NCI-H1048 (cell line): ENCODE results near the gene PLCD3.

Experiments used
- DNase-seq: peaks from one replicate; lab custom pipeline; 2025; lab: John Stamatoyannopoulos, UW

Gene PLCD3

DNA sequence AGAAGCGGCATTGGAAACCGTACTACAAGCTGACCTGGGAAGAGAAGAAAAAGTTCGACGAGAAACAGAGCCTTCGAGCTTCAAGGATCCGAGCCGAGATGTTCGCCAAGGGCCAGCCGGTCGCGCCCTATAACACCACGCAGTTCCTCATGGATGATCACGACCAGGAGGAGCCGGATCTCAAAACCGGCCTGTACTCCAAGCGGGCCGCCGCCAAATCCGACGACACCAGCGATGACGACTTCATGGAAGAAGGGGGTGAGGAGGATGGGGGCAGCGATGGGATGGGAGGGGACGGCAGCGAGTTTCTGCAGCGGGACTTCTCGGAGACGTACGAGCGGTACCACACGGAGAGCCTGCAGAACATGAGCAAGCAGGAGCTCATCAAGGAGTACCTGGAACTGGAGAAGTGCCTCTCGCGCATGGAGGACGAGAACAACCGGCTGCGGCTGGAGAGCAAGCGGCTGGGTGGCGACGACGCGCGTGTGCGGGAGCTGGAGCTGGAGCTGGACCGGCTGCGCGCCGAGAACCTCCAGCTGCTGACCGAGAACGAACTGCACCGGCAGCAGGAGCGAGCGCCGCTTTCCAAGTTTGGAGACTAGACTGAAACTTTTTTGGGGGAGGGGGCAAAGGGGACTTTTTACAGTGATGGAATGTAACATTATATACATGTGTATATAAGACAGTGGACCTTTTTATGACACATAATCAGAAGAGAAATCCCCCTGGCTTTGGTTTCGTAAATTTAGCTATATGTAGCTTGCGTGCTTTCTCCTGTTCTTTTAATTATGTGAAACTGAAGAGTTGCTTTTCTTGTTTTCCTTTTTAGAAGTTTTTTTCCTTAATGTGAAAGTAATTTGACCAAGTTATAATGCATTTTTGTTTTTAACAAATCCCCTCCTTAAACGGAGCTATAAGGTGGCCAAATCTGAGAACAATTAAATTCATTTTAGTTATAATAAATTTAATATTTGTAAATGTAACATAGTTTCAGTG lies 17.7 kb upstream of the PLCD3 start:
- no peak for DNase-seq

DNA sequence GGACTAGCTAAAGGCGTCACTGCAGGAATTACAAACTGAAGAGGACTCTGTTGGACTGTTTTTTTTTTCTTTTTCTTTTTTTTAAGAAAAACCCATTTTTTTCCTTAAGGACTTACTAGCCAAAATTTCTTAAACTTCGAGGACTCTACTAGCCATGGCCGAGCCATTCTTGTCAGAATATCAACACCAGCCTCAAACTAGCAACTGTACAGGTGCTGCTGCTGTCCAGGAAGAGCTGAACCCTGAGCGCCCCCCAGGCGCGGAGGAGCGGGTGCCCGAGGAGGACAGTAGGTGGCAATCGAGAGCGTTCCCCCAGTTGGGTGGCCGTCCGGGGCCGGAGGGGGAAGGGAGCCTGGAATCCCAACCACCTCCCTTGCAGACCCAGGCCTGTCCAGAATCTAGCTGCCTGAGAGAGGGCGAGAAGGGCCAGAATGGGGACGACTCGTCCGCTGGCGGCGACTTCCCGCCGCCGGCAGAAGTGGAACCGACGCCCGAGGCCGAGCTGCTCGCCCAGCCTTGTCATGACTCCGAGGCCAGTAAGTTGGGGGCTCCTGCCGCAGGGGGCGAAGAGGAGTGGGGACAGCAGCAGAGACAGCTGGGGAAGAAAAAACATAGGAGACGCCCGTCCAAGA lies 16.8 kb upstream of the PLCD3 start:
- no peak for DNase-seq

DNA sequence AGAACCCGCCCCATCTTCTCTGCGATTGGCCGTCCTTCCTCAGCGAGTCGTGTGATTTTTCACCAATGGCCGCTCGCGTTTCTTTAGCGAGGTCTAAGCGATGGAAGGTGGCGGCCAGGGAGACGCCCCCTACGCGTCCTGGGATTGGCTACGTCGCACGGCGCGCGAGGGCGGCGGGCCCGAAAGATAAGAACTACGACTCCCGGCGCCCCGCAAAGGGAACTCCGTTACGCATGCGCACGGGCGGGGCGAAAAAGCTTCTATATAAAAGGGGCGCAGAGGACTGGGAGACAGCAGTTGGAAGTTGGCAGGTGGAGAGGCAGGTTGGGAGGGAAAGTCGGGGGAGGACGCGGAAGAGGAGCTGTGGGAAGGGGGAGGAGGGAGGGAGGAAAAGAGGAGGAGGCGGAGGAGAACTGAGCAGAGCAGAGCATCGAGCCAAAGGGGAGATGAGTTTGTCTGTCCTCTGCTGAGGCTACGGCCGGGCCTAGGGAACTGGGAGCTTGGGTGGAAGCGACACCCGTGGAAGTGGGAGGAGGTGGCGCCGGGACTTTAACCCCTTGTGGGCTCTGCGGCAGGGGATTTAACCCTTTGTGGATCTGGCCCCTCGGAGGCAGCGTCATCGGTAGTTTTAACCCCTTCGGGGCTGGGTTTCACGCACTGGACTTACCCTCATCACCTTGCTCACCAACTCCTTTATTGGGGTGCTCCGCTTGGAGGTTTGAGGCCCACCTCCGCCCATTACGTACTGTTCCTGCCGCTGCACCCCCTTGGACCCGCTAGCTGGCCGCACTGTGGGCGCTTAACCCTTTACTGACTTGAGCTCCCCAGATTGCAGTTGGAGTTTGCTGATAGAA lies 16.1 kb upstream of the PLCD3 start, which contains the start of gene HEXIM1:
Gene HEXIM1, plus strand, starts transcription at position 293 of the 854 bp plus-strand sequence. CDS start 716 bp downstream, outside the sequence.
- peak; percentile 99 for DNase-seq

DNA sequence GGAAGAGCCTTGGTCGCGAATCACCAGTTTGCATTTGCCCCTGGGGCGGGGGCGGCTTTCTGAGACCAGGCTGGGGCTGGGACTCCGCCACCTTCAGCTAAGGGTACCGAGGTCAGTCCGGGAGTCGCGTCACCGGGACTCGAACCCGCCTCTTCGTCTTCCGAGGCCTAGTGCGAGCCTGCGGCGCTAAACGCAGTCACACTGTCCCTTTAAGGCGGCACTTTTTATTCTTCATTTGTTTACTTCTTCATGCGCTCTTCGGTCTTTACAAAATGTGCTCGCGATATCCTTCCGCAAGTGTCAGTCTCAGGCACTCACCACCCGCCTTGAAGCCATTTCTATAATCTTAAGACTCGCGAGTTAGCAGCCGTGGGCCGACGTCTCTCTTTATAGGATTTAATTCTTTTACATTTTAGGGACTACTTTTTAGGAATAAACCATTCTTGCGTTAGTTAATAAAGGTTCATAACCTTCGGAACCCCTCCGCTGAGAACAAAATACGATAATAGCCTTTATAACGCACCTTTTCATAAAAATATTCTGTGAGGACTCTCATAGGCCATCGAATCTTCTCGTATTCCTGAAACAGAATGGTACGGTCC lies 15.4 kb upstream of the PLCD3 start:
- peak; percentile 66 for DNase-seq

DNA sequence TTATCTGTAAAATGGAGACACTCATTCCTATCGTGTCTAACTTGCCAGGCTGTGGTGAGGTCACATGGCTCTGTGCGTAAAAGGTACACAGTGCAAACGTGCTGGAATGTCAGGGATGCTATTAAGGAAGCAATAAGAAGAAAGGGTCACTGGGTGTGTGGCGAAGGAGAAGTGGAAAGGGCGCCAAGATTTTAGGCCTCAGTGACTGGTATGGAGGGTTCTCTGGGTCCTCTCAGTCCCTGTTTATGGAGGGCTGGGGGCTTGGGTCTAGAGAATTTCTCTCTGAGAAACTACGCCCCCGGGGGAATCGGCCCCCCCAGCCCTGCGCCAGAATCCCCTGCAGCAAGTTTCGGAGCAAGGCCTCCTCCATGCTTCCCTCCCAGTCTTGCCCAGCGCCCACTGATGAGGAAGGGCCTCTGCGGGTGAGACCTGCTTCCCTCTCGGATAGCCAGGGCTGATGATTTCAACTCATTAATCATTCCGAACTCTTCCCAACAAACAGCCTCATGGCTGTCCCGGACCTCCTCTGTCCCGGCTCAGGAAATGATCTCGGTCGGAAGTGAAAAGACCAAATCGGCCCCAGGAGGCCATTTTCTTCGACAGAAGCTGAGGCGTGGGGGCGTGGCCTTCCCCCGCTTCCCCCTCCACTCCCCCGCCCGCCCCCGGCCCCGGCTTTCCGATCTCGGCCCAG lies 14.7 kb upstream of the PLCD3 start:
- no peak for DNase-seq

DNA sequence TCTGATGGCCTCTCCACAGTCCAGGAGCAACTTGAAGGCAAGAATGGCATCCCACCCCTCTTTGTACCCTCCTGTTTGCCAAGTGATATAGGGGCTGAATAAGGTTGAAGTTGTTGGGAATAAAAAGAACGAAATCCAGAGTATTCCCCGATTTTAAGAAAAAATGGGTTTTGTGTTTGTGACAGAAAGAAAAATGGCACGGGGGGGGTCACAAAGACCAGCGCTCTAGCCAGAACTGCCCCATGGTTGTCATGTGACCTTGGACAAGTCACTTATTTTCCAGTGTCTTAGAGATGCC lies 14.2 kb upstream of the PLCD3 start:
- DNase-seq = no peak

DNA sequence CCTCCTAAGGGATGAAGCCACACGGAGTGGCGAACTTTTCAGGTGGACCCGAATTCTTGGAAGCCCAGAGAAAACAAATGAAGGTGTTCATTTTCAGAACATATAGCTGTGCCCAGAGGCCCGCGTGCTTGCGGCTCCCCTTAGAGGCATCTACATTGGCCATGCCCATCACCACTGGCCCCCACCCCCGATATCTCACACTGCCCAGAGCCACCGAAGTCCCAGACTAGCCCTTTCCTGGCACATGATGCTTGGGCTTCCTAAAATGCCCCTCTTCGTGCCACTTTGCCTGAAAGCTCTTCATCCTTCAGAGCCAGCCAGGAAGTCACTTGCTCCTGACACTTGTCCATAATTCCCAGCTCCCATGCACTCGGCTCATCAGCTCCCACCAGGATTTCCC lies 13.9 kb upstream of the PLCD3 start:
- DNase-seq = no peak

DNA sequence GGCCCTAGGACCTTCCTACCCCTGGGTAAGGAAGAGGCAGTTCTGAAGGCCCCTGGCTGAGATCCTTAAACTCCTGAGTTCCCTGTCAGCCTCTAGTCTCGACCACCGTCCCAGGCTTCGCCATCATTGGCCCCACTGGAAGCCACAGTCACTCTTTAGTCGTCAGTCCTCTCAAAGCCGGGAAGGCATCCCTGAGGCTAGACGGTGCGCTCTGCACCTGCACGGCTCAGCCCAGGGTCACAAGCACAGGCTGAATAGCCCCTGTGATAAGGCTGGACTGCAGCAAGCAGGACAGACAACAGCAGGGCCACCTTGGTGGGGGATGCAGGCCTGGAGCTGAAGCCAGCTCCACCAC lies 12.7 kb upstream of the PLCD3 start:
- DNase-seq = no peak

DNA sequence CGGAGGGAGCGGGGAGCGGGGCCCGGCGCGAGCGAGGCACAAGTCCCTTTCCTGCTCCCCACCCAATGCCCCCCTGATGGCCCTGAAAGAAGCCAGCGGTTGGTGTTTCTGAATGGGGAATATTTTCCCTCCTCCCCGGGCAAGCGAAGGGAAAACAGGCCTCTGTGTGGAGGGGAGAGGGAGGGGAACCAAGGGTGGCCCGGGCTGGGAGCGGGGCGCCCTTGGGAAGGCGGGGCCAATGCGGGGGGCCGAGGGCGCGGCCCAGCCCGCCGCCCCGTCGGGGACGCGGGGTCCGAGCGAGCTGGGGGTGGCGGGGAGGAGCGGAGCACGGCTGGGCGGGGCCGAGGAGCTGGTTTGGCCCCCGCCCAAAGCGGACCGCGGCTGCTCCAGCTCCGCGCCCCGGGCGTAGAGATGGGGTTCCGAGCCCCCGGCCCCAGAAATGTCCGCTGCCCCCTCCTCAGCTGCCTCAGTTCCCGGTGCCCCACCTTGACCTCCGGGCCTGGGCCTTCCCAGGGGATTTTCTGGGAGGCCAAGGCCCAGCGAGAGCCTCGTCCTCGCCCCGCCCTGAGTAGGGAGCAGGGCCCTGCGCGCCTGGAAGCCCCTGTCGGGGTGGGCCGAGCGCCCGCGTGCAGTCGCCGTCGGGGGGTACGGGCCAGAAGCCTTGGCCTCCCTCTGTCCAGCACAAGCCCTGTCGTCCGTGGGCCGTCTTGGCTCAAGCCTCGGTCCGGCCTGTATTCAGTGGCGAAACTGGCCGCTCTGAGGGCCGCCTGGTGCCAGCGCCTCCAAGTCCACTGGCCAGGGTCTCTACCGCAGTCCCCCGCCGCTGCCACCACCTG lies 12.1 kb upstream of the PLCD3 start:
- no peak for DNase-seq

DNA sequence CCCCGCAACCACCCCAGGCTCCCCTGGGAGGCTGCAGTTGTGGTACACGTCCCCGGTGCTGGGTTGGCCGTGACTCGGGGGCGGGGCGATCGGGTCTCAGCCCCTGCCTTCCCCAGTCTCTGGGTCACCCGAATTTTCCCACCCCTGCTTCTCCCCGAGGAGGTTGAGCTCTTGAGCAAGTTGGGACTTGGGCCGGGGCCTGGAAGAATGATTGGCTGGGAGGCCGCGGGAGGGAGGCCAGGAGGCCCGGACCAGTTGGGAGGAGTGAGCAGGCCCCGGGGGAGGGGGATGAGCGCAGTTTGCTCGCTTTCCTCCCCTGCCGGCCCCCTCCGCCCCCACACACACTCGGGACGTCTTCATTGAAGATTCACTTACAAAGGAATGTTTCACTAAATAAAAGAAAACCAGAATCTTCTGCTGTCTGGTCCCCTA lies 11.5 kb upstream of the PLCD3 start:
- no peak for DNase-seq

DNA sequence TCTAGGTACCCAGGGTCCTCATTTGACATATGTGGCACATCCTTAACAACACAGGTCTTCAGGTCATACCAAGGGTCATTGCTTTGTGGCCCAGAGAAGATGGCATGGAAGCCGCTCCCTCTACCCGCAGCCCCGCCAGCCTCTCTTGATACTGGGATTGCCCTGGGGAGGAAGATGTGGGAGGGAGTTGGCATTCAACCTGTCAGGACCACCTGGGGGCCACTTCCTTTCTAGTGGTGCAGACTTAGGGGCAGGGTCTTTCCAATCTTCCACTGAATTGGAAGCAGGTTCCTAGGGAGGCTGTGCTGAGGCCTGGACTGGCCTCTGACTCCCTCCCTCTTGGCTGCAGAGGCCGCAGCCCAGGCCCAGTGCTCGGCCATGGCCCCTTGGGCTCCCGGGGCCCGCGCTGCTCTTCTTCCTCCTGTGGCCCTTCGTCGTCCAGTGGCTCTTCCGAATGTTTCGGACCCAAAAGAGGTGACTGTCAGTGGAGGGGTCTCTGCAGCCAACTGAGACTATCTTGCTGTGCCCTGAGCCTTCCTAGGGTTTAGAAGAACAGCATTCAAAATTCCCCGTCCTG lies 10.9 kb upstream of the PLCD3 start:
- DNase-seq = no peak

DNA sequence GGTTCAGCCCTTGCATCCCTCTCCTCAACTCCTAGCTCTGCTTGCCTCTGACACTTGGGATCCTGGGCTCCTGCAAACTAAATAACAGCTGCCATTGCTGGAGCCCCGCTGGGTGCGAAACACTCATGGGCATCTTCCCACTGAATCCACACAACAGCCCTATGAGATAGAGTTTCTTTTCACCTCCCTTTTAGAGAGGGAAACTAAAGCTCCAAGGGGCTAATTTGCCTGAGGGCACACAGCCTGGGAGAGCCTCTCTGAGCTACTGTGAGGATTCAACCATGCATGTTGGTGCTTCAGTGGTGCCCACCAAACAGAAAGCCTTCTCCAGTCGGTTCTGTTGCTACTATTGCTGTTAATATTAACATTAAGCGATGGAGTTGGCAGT lies 7.2 kb upstream of the PLCD3 start:
- DNase-seq = no peak

DNA sequence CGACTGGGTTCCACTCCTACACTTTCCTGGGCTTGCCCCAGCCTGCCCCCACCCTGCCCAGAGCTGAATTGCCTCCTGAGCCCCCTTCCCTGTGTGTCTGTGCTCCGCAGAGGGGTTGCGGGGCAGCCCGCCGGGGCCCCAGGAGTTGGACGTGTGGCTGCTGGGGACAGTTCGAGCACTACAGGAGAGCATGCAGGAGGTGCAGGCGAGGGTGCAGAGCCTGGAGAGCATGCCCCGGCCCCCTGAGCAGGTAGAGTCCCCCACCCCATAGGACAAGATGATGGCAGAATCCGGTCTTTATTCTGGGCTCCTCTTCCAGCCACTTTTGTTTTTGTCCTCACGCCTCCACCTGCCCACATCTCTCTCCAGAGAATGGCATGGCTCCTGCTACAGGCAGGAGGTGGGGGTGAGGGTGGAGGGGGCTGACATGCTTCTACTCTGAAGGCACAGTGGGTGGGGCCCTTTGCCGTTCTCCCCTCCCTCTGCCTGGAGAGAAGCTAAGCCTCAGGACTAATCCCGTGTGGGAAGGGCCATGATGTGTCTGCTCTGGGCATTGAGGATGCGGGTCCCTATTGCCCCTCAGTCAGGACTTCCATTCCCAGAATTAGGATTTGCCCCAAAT lies 6.7 kb upstream of the PLCD3 start:
- DNase-seq = no peak

DNA sequence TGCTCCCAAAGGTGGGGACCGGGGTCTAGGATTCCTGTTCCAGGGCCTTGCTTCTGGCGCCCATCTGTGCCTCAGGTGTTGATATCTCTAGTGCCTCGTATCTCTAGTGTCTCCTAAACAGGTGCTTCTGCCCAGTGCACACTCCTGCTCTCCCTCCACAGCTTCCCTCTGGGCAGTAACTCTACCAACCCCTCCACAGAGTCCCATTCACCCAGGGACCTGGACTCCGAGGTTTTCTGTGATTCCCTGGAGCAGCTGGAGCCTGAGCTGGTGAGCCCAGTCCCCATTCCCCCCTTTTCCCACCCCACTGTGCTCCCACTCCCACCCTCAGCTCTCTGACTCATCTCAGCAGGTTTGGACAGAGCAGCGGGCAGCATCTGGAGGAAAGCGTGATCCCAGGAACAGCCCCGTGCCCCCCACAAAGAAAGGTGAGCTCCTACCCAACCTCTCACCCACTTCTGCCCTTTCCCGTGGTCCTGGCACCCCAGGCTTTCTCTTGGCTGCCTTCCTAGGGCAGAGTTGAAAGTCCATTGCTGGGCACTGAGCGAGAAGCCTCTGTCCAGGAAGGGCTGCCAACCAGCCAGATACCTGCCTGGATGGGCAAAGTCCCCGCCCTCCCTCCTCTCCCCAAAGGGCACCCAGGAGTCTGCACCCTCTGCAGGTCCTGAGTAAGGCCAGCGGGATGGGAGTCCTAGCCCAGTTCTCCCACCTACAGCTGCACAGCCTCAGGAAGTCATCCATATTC lies 5.4 kb upstream of the PLCD3 start:
- no peak for DNase-seq

DNA sequence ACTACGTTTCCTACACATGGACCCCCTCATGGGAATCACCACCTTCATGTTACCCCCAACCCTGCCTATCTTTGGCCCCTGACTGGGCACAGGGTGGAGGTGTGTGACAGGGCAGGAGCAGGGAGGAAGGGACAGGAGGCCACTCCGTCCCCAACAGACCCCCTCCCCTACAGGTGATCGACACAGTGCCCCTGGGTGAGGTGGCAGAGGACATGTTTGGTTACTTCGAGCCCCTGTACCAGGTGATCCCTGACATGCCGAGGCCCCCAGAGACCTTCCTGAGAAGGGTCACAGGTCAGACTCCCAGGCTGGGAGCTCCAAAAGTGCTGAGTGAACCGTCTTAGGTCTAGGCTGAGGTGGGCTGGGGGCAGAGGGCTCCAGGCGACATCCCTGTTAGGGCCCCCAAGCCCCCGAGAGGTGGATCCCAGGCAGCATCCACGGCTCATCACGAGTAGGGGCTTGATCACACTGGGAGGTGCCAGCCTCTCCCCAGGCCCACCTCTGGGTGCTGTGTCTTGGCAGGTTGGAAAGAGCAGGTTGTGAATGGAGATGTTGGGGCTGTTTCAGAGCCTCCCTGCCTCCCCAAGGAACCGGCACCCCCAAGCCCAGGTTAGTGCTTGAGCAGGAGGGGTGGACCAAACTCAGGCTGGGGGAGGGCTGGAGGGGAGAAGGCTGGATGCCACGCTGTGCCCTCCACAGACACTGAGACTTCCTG lies 4.7 kb upstream of the PLCD3 start:
- no peak for DNase-seq

DNA sequence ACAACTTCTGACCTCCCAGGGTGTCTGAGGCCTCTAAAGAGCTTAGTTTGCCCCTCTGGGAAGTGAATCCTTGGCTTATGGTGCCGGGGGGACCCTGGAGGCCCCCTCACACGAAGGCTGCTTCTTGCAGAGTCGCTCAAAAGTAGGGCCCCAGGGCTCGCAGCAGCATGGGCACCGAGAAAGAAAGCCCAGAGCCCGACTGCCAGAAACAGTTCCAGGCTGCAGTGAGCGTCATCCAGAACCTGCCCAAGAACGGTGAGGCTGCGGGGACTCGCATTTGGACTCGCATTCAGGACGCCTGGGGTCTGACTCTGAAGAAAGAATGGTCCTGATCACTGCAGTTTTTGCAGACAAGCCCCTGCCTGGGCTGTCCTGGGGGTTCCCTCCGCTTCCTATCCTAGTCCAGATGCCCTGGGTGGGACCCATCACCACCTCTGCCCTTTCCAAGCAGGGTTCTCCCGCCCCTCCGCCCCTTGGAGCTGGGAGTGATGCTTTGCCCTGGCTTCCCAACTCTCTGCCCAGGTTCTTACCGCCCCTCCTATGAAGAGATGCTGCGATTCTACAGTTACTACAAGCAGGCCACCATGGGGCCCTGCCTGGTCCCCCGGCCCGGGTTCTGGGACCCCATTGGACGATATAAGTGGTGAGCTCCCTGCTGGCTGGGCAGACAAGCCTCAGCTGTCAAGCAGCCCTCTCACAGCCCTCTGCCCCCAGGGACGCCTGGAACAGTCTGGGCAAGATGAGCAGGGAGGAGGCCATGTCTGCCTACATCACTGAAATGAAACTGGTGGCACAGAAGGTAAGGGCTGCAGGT lies 3.9 kb upstream of the PLCD3 start:
- no peak for DNase-seq

DNA sequence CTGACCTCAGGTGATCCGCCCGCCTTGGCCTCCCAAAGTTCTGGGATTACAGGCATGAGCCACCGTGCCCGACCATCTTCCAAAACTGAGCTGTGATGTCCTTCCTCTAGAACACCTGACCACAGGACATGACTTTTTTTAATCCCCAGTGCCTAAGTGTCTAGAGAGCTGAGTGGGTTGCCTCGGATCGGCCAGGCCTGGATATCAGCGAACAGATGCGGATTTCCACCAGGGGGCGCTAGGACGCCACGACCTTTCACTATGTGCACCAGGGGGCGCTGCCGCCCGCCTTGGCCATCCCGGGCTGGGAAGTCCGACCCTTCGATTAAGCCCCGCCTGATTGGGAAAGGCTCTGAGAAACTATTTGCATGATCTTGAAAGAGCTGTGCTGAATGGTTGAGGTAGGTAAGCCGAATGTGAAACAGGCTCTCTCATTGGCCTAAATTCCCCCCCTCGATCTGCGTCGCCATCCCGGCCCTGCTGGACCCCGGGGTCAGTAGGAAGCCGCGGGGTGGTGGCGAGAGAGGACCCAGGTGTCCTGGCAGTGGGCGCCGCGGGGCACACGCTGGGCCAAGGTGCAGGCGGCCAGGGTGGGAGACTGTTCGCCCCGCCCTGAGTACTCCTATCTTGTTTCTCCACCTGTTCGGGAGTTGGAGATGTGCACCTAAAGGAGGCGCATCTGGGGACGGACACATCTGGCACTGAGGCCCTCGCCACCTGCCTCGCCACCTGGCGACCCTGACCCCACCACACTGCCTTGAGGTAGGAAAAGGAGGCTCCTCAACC lies 3.1 kb upstream of the PLCD3 start, which contains the start of gene ACBD4:
Gene ACBD4, plus strand, starts transcription at position 496 of the 786 bp plus-strand sequence. CDS start 458 bp downstream, outside the sequence.
- peak; percentile 91 for DNase-seq
